HEK293 (cell line): ENCODE results near the gene AHCYL1.

Source experiments
- CTCF ChIA-PET: fragments of 350-600 bp; formaldehyde crosslinking; extraction: SDS; loops from one replicate; lab custom pipeline; 2021; ENCODE audit warnings: antibody characterized with exemption; lab: Yijun Ruan, JAX
- POLR2A ChIA-PET: fragments of 300-600 bp; formaldehyde crosslinking; extraction: SDS; loops from one replicate; lab custom pipeline; 2020; ENCODE audit warnings: antibody characterized with exemption, inconsistent platforms; lab: Yijun Ruan, JAX
- H3K27ac ChIP-seq: fragments of 200-500 bp; sonication (Bioruptor generic); 2 replicates; pipeline ENCODE4 v1.5.1; 2014; ENCODE audit warnings: low read depth, low read length, control low read depth, inconsistent platforms; ENCODE audit errors: extremely low read depth
- H3K36me3 ChIP-seq, 2 experiments: fragments of 200-500 bp in 1 of 2; sonication (Bioruptor generic) in 1 of 2; 1 replicate in 1 of 2; 2 replicates in 1 of 2; pipeline ENCODE4 v1.5.1; 2014 to 2017; ENCODE audit warnings: inconsistent platforms in 2 of 2, low read length in 2 of 2; ENCODE audit not compliant: control insufficient read depth in 2 of 2, insufficient read depth in 1 of 2
- H3K4me1 ChIP-seq: fragments of 200-500 bp; sonication (Bioruptor generic); 2 replicates; pipeline ENCODE4 v1.5.1; 2014; ENCODE audit warnings: mild to moderate bottlenecking, low read length, inconsistent platforms; ENCODE audit not compliant: control insufficient read depth, insufficient read depth
- H3K4me3 ChIP-seq: 2 replicates; pipeline ENCODE4 v1.5.1; 2011; ENCODE audit warnings: low read depth, mild to moderate bottlenecking, control low read depth, low read length, moderate library complexity
- H3K9me3 ChIP-seq: fragments of 200-500 bp; sonication (Bioruptor generic); 2 replicates; pipeline ENCODE4 v1.5.1; 2014; ENCODE audit warnings: low read depth, low read length, inconsistent platforms; ENCODE audit not compliant: control insufficient read depth, insufficient read depth
- GLIS1 ChIP-seq: fragments of 450-650 bp; formaldehyde crosslinking; IDR thresholded peaks from 2 replicates; pipeline ENCODE4 v1.5.1; 2016; ENCODE audit warnings: missing biosample characterization, missing genetic modification characterization
- KLF16 ChIP-seq: fragments of 450-650 bp; formaldehyde crosslinking; IDR thresholded peaks from 2 replicates; pipeline ENCODE4 v1.5.1; 2017; ENCODE audit warnings: missing biosample characterization, missing genetic modification characterization
- OSR2 ChIP-seq: fragments of 450-650 bp; formaldehyde crosslinking; IDR thresholded peaks from 2 replicates; pipeline ENCODE4 v1.5.1; 2016; ENCODE audit warnings: missing biosample characterization, missing genetic modification characterization
- SETDB1 ChIP-seq: IDR thresholded peaks from one replicate; pipeline ENCODE4 v1.6.1; 2017; ENCODE audit warnings: mild to moderate bottlenecking, low read length, moderate library complexity, mixed read lengths; ENCODE audit not compliant: insufficient read length
- TRIM28 ChIP-seq: IDR thresholded peaks from 2 replicates; pipeline ENCODE4 v1.6.1; 2011; ENCODE audit warnings: low read length, control low read depth, borderline replicate concordance
- ZFP41 ChIP-seq: fragments of 450-650 bp; formaldehyde crosslinking; IDR thresholded peaks from 2 replicates; pipeline ENCODE4 v1.5.1; 2016; ENCODE audit warnings: missing biosample characterization, missing genetic modification characterization, borderline replicate concordance
- ZNF112 ChIP-seq: fragments of 450-650 bp; formaldehyde crosslinking; IDR thresholded peaks from 2 replicates; pipeline ENCODE4 v1.5.0; 2017; ENCODE audit warnings: missing biosample characterization, missing genetic modification characterization
- ZNF157 ChIP-seq: fragments of 450-650 bp; formaldehyde crosslinking; IDR thresholded peaks from 2 replicates; pipeline ENCODE4 v1.5.1; 2016; ENCODE audit warnings: missing biosample characterization, missing genetic modification characterization
- ZNF175 ChIP-seq: fragments of 450-650 bp; formaldehyde crosslinking; IDR thresholded peaks from 2 replicates; pipeline ENCODE4 v1.5.1; 2016; ENCODE audit warnings: missing biosample characterization, missing genetic modification characterization
- ZNF211 ChIP-seq: fragments of 450-650 bp; formaldehyde crosslinking; IDR thresholded peaks from 2 replicates; pipeline ENCODE4 v1.5.1; 2016; ENCODE audit warnings: low read depth, missing biosample characterization, missing genetic modification characterization
- ZNF221 ChIP-seq: fragments of 450-650 bp; formaldehyde crosslinking; IDR thresholded peaks from 2 replicates; pipeline ENCODE4 v1.5.1; 2017; ENCODE audit warnings: missing biosample characterization, missing genetic modification characterization, borderline replicate concordance
- ZNF239 ChIP-seq: fragments of 450-650 bp; formaldehyde crosslinking; IDR thresholded peaks from 2 replicates; pipeline ENCODE4 v1.5.1; 2016; ENCODE audit warnings: missing biosample characterization, missing genetic modification characterization
- ZNF26 ChIP-seq: fragments of 450-650 bp; formaldehyde crosslinking; IDR thresholded peaks from 2 replicates; pipeline ENCODE4 v1.5.1; 2016; ENCODE audit warnings: missing biosample characterization, missing genetic modification characterization
- ZNF274 ChIP-seq, 2 experiments: fragments of 200-500 bp in 1 of 2; fragments of 450-650 bp in 1 of 2; sonication (Bioruptor generic) in 1 of 2; formaldehyde crosslinking in 1 of 2; IDR thresholded peaks; 2 replicates each; pipeline versions ENCODE4 v1.5.1 to v1.6.1; 2014 to 2016; ENCODE audit warnings: borderline replicate concordance in 1 of 2, inconsistent platforms in 1 of 2, low read length in 1 of 2, missing biosample characterization in 1 of 2, missing genetic modification characterization in 1 of 2
- ZNF350 ChIP-seq: fragments of 450-650 bp; formaldehyde crosslinking; IDR thresholded peaks from 2 replicates; pipeline ENCODE4 v1.5.0; 2017; ENCODE audit warnings: missing biosample characterization, mild to moderate bottlenecking, missing genetic modification characterization
- ZNF362 ChIP-seq: fragments of 450-650 bp; formaldehyde crosslinking; IDR thresholded peaks from 2 replicates; pipeline ENCODE4 v1.5.1; 2016; ENCODE audit warnings: missing biosample characterization, missing genetic modification characterization
- ZNF48 ChIP-seq: fragments of 450-650 bp; formaldehyde crosslinking; IDR thresholded peaks from 2 replicates; pipeline ENCODE4 v1.5.1; 2016; ENCODE audit warnings: missing biosample characterization, missing genetic modification characterization
- ZNF549 ChIP-seq: fragments of 450-650 bp; IDR thresholded peaks from 2 replicates; pipeline ENCODE4 v1.5.1; 2018; ENCODE audit warnings: missing biosample characterization, missing genetic modification characterization, mild to moderate bottlenecking, inconsistent platforms, moderate library complexity
- ZNF600 ChIP-seq: fragments of 450-650 bp; formaldehyde crosslinking; IDR thresholded peaks from 2 replicates; pipeline ENCODE4 v1.5.1; 2016; ENCODE audit warnings: missing biosample characterization, missing genetic modification characterization
- ZNF626 ChIP-seq: fragments of 450-650 bp; sonication (Bioruptor Pico); formaldehyde crosslinking; IDR thresholded peaks from 2 replicates; pipeline ENCODE4 v1.5.1; 2018; ENCODE audit warnings: missing biosample characterization, missing genetic modification characterization, inconsistent platforms
- ZNF677 ChIP-seq: fragments of 450-650 bp; IDR thresholded peaks from 2 replicates; pipeline ENCODE4 v1.5.0; 2018; ENCODE audit warnings: missing biosample characterization, mild to moderate bottlenecking, missing genetic modification characterization, moderate library complexity
- ZNF776 ChIP-seq: fragments of 450-650 bp; formaldehyde crosslinking; IDR thresholded peaks from 2 replicates; pipeline ENCODE4 v1.5.0; 2017; ENCODE audit warnings: missing biosample characterization, missing genetic modification characterization, borderline replicate concordance
- ZNF777 ChIP-seq: fragments of 450-650 bp; formaldehyde crosslinking; IDR thresholded peaks from 2 replicates; pipeline ENCODE4 v1.5.1; 2017; ENCODE audit warnings: missing biosample characterization, missing genetic modification characterization, borderline replicate concordance
- ZNF791 ChIP-seq: fragments of 450-650 bp; formaldehyde crosslinking; IDR thresholded peaks from 2 replicates; pipeline ENCODE4 v1.5.1; 2016; ENCODE audit warnings: missing biosample characterization, missing genetic modification characterization
- TF ChIP-seq, protein P1 (sequence below): fragments of 450-650 bp; IDR thresholded peaks from 2 replicates; pipeline ENCODE4 v1.5.1; 2018; ENCODE audit warnings: missing biosample characterization, mild to moderate bottlenecking, missing genetic modification characterization
- TF ChIP-seq, protein P2 (sequence below): fragments of 450-650 bp; formaldehyde crosslinking; IDR thresholded peaks from 2 replicates; pipeline ENCODE4 v1.5.1; 2016; ENCODE audit warnings: missing biosample characterization, missing genetic modification characterization
- TF ChIP-seq, protein P3 (sequence below): fragments of 450-650 bp; formaldehyde crosslinking; IDR thresholded peaks from 2 replicates; pipeline ENCODE4; 2016; ENCODE audit warnings: missing biosample characterization, missing genetic modification characterization

The AHCYL1 gene

GRCh38 chr1:109935451-109935900 lies 49.1 kb upstream of the AHCYL1 start:
- Histone ChIP-seq H3K9me3 (no peaks in the 10 kb centered on the region), H3K4me3 (no peak overlapping the region), H3K27ac (no peak overlapping the region), H3K4me1 (no peaks in the 10 kb centered on the region), H3K36me3 (no peaks in the 10 kb centered on the region)
- ChIA-PET CTCF (interaction anchor here (1.1 to 1.2 kb wide), 2 partner anchors 12 to 49 kb away, joined by 4 to 7 read pairs; partner anchors contain the start of gene AHCYL1), POLR2A (no interaction called here)
- no peak for TF ChIP-seq ZNF221 (tag by site-specific recombination)
- no peak for TF ChIP-seq ZNF26 (tag by site-specific recombination)
- no peak for TF ChIP-seq ZNF600 (tag by site-specific recombination)
- TF ChIP-seq ZNF211 (tag by site-specific recombination), result no peak
- TF ChIP-seq, protein P1, sequence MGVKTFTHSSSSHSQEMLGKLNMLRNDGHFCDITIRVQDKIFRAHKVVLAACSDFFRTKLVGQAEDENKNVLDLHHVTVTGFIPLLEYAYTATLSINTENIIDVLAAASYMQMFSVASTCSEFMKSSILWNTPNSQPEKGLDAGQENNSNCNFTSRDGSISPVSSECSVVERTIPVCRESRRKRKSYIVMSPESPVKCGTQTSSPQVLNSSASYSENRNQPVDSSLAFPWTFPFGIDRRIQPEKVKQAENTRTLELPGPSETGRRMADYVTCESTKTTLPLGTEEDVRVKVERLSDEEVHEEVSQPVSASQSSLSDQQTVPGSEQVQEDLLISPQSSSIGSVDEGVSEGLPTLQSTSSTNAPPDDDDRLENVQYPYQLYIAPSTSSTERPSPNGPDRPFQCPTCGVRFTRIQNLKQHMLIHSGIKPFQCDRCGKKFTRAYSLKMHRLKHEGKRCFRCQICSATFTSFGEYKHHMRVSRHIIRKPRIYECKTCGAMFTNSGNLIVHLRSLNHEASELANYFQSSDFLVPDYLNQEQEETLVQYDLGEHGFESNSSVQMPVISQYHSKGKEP (tag by site-specific recombination), result no peak
- no peak for TF ChIP-seq SETDB1
- TF ChIP-seq ZNF777 (tag by site-specific recombination), result no peak
- TF ChIP-seq ZNF776 (tag by site-specific recombination), result no peak
- TF ChIP-seq ZNF48, result no peak
- no peak for TF ChIP-seq ZFP41 (tag by site-specific recombination)
- no peak for TF ChIP-seq ZNF791
- TF ChIP-seq ZNF549 (tag by site-specific recombination), result no peak
- no peak for TF ChIP-seq ZNF112
- TF ChIP-seq ZNF677 (tag by site-specific recombination), result no peak
- no peak for TF ChIP-seq OSR2 (tag by site-specific recombination)
- TF ChIP-seq ZNF175 (tag by site-specific recombination), result no peak

DNA sequence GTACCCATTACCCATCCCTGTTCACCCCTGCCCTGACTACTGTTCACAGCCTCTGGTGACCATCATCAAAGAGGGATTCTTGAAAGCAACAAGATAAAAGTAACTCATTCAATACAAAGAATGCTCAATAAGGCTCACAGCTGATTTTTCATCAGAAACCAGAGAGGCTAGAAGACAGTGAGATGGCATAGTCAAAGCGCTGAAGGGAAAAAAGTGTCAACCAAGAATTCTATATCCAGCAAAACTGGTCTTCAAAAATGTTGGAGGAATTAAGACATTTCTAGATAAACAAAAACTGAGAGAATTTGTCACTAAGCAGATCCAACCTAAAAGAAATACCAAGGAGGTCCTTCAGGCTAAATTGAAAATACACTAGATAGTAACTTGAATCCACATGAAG lies 46.8 kb upstream of the AHCYL1 start:
- peak; percentile 98 for TF ChIP-seq SETDB1
- no peak for TF ChIP-seq ZNF626 (tag by site-specific recombination)
- TF ChIP-seq TRIM28, result 0 out of 2 replicates have a peak, but pooled peaks have one; percentile 27
- no peaks in the 10 kb centered on the region for H3K9me3 ChIP-seq
- no peak overlapping the region for H3K4me3 ChIP-seq
- no peaks in the 10 kb centered on the region for H3K4me1 ChIP-seq
- ChIA-PET CTCF (no interaction called here), POLR2A (no interaction called here)
- no peak overlapping the region for H3K27ac ChIP-seq
- H3K36me3 ChIP-seq, result no peaks in the 10 kb centered on the region

GRCh38 chr1:109938556-109938955 lies 46.0 kb upstream of the AHCYL1 start:
- Histone ChIP-seq H3K4me3 (no peak overlapping the region), H3K9me3 (no peaks in the 10 kb centered on the region), H3K27ac (no peak overlapping the region), H3K36me3 (no peaks in the 10 kb centered on the region), H3K4me1 (no peaks in the 10 kb centered on the region)
- POLR2A ChIA-PET, result no interaction called here
- TF ChIP-seq GLIS1 (no peak), ZNF362 (tag by site-specific recombination) (no peak), ZNF112 (no peak), ZNF157 (tag by site-specific recombination) (no peak), KLF16 (tag by site-specific recombination) (no peak), ZNF239 (tag by site-specific recombination) (no peak), ZNF350 (tag by site-specific recombination) (no peak), ZNF274 (IDR thresholded peaks at IDR 0.05; ENCODE audit: low read length) (no peak), ZNF274 (tag by site-specific recombination; IDR thresholded peaks at IDR 0.05; ENCODE audit: borderline replicate concordance) (no peak)
- TF ChIP-seq, protein P2, sequence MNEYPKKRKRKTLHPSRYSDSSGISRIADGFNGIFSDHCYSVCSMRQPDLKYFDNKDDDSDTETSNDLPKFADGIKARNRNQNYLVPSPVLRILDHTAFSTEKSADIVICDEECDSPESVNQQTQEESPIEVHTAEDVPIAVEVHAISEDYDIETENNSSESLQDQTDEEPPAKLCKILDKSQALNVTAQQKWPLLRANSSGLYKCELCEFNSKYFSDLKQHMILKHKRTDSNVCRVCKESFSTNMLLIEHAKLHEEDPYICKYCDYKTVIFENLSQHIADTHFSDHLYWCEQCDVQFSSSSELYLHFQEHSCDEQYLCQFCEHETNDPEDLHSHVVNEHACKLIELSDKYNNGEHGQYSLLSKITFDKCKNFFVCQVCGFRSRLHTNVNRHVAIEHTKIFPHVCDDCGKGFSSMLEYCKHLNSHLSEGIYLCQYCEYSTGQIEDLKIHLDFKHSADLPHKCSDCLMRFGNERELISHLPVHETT (tag by site-specific recombination), result no peak
- TF ChIP-seq, protein P3, sequence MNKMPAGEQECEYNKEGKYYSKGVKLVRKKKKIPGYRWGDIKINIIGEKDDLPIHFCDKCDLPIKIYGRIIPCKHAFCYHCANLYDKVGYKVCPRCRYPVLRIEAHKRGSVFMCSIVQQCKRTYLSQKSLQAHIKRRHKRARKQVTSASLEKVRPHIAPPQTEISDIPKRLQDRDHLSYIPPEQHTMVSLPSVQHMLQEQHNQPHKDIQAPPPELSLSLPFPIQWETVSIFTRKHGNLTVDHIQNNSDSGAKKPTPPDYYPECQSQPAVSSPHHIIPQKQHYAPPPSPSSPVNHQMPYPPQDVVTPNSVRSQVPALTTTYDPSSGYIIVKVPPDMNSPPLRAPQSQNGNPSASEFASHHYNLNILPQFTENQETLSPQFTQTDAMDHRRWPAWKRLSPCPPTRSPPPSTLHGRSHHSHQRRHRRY (tag by site-specific recombination), result no peak
- CTCF ChIA-PET, result no interaction called here
